Activated CD4-positive, alpha-beta T cell treated with anti-CD3 and anti-CD28 coated beads, Interleukin-2, Interleukin-4, amounts not matched to agents 100 ng/mL and 50 ng/mL, durations not matched to agents 16 hours and 8 hours (primary cell): Measurements from ENCODE around the gene PTPRU.
A peak's percentile ranks its signal among the peaks of the same experiment; 100 is the strongest.

ENCODE experiments used
- DNase-seq: peaks from one replicate; pipeline ENCODE4 v3.0.0-alpha.2; 2020; ENCODE audit warnings: low spot score

PTPRU gene

DNA sequence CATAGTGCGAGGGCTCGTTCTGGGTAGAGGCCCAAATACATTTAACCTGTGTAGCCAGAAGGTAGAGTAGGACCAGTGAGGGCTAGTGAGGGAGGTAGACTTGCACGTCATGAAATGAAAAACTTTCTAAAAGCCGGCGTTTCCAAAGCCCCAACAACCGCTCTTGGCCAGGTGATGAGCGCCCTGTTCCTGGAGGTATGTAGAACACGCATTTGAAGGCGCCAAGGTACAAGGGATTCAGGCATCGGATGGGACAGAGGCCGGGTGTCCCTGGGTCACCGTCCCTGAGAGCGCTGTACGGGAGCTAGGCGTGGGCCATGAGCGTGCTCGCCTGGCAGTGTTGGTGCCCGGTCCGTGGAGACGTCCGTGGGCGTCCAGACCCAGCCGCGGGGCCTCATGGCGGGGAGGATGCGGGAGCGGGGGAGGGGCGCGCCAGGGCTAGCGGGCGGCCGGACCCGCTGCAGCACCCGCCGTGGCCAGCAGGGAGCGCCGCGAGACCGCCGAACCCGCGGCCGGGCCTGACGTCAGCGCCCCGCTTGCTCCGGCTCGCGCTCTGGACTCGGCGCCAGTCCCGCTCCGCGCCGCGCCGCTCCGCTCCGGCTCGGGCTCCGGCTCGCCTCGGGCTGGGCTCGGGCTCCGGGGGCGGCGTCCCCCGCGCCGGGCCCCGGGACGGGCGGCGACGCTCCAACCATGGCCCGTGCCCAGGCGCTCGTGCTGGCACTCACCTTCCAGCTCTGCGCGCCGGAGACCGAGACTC lies at the start of gene PTPRU:
Gene PTPRU, plus strand, starts transcription at position 568 of the 757 bp plus-strand sequence. Its CDS starts 123 bp downstream, at position 691.
- DNase-seq, result peak; percentile 73

GRCh38 chr1:29186707-29187106 lies 49.6 kb upstream of the PTPRU start:
- DNase-seq, result no peak

DNA sequence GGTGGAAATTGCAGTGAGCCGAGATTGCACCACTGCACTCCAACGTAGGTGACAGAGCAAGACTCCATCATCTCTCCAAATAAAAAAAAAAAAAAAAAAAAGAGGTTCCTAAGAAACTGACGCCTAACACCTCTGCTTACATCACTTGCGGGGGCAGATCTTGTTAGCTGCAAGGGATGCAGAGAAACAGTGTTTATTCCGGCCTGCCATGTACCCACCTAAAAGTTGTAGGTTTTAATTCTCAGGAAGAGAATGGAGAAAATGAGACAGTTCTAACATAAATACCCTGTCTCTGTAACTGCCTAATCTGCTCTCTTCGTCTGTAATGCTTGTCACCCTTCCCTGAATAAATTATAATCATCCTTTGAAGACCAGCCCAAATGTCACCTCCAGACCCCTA lies 45.6 kb upstream of the PTPRU start:
- no peak for DNase-seq

- DNase-seq, result no peak
These were observed 42.4 kb upstream of the PTPRU start for GRCh38 chr1:29193879-29194455.

GRCh38 chr1:29195881-29196291 lies 40.4 kb upstream of the PTPRU start:
- no peak for DNase-seq

DNA sequence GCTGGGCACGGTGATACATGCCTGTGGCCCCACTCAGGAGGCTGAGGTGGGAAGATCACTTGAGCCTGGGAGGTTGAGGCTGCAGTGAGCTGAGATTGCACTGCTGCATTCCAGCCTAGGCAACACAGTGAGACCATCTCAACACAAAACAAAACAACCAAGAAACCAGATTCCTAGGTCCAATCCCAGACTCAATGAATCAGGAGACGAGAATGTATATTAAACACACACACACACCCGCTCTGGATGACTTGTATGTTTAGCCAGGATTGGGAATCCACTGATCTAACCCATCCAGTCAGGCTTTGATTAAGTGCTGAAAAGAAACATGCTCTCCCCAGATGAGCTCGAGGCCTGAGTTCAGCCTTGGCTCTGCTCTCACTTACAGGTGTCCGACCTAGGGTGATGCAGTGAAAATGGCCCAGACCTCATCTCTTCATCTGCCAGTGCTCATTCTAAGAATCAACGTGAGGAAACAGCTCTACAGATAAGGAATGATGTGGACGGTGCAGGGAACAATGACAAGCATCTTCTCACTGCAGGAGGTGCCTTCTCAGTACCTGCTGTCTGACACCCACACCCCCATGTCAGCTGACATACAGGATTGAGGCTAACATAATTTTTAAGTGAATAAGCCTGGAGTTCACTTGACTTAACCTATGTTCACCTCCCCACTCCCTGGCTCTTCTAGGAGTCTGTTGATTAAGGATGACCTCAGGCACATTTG lies 39.3 kb upstream of the PTPRU start:
- DNase-seq, result no peak

- peak; percentile 31 for DNase-seq
These were observed 38.8 kb upstream of the PTPRU start for GRCh38 chr1:29197590-29197924.

GRCh38 chr1:29197993-29198392 lies 38.3 kb upstream of the PTPRU start:
- no peak for DNase-seq

DNA sequence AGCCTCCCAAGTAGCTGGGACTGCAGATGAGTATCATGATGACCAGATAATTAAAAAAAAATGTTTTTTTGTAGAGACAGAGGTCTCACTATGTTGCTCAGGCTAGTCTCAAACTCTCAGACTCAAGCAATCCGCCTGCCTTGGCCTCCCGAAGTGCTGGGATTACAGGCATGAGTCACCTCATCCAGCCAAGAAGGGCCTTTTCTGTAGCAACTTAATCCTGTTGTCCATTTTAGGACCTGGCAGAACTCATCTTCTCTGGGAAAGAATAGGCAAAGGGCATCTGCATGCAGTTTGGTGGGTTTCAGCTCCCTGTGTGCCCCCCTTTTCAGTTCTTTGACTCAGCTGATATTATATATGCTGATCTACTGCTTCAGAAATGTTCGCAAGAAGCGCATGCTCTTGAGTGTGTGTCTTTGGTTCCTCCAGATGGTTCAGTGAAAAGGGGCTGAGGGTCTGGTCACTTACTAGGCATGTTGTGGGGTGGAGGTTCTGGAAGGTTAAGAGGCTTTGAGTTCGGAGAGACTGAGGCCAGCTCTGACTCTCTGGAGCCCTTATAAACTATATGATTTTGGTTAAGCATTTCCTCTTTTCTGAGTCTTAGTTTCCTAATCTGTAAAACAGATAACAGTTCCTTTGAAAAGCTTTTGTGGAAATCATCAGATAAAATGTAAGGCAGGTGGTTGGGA lies 35.3 kb upstream of the PTPRU start:
- no peak for DNase-seq

- DNase-seq, result no peak
These were observed 34.7 kb upstream of the PTPRU start for GRCh38 chr1:29201595-29202051.

- DNase-seq, result no peak
These were observed 34.3 kb upstream of the PTPRU start for GRCh38 chr1:29202053-29202452.

GRCh38 chr1:29202584-29203340 lies 33.6 kb upstream of the PTPRU start:
- DNase-seq, result peak; percentile 92

GRCh38 chr1:29208442-29208841 lies 27.9 kb upstream of the PTPRU start:
- DNase-seq, result no peak

DNA sequence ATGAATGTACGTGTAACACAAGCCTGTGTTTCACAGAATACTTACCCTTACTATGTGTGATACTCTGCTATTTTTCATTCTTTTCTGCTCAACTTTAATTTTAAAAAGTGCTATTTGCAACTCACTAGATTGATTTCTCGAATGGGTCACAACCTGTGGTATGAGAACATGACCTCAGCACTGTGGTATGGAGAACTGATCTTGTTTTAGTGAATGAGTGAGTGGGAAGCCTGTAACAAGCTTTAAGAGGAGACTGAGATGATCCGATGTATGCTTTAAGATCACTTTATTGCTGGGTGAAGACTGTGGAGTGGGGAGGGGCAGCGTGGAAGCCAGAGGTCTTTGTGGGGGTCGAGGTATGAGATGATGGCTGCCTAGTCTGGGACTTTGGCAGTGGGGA lies 27.1 kb upstream of the PTPRU start:
- no peak for DNase-seq

- DNase-seq, result no peak
These were observed 25.8 kb upstream of the PTPRU start for GRCh38 chr1:29210278-29211085.

DNA sequence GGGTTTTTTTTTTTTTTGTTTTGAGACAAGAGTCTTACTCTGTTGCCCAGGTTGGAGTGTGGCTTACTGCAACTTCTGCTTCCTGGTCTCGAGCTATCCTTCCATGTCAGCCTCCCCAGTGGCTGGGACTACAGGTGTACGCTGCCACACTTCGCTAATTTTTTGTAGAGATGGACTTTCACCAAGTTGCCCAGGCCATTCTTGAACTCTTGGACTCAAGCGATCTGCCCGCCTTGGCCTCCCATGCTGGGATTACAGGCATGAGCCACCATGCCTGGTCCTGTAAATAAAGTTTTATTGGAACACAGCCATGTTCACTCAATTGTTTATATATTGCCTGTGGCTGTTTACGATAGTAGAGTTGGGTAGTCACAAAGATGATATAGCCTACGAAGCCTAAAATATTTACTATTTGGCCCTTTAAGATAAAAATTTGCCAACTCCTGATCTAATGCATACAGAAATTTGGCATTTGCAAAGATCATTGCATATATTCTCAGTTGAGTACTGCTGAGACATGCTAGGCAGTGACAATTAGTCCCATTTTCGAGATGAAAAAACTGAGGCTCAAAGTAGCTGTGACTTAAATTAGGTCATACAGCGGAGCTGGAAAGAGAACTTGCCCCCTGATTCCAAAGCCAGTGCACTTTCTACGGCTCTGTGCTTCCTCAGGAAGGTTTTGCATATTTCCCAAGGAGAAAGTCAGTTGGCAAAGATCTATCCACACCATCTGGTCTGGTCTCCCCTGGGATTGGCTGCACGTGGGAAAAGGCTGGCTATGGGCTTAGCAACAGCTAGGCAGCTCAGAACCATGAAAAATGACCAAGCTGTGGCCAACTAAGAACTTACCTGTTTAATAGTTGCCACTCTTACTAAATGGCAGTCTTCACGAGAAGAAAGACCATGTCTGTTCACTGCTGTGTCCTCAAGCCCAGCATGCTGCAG lies 25.0 kb upstream of the PTPRU start:
- no peak for DNase-seq

DNA sequence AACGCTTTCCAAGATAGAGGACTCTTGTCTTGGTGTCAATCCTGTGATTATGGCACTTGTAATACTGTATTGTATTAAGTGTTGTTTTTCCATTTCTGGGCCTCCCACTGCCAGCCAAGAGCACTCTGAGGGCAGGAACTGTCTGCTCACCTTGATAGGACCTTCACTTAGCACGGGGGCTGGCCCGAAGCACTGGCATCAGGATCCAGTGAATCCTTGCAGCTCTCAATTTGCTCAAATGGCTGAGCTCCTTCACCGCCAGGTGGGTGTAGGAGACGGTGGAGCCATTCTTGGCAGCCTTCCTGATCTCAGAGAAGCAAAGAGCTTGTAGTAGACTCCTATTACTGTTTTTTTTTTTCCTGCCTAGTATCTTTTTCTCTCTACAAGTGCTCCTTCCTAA lies 23.3 kb upstream of the PTPRU start:
- DNase-seq, result no peak

DNA sequence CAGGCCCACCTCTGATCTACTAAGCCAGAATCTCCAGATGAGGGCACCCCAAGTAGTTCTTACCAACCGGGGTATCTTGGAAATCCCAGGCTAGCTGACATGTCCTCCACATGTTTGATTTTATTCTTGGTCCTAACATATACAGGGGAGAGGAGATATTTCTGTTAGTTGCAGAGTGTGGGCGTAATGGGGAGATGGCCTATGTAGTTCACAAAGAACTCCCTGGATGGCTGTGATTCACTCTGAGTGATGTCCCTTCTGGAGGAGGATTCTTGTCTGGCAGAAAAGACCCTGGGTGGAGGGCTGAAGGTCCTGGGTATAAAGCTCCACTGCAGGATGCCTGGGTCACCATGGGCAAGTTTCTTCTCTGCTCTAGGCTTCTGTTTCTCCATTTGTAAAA lies 18.7 kb upstream of the PTPRU start:
- no peak for DNase-seq

- no peak for DNase-seq
These were observed 18.1 kb upstream of the PTPRU start for GRCh38 chr1:29218223-29218622.

- no peak for DNase-seq
These were observed 15.0 kb upstream of the PTPRU start for GRCh38 chr1:29221296-29221695.
